ENCODE results near the gene ANKIB1.
A peak's percentile ranks its signal among the peaks of the same experiment; 100 is the strongest.

Gene ANKIB1

GRCh38 chr7:92275327-92275726 is 29.6 kb downstream of the ANKIB1 start:
- DNase-seq: no peak

- DNase-seq: no peak
Observed at GRCh38 chr7:92276460-92276864, 30.7 kb downstream of the ANKIB1 start.

- no peak for DNase-seq
Observed at GRCh38 chr7:92279396-92280031, 33.7 kb downstream of the ANKIB1 start.

GRCh38 chr7:92281031-92281430 is 35.3 kb downstream of the ANKIB1 start:
- no peak for DNase-seq

GRCh38 chr7:92282221-92282814 is 36.5 kb downstream of the ANKIB1 start:
- no peak for DNase-seq

GRCh38 chr7:92282930-92283329 is 37.2 kb downstream of the ANKIB1 start:
- DNase-seq: no peak

GRCh38 chr7:92289321-92289720 is 43.5 kb downstream of the ANKIB1 start:
- no peak for DNase-seq

GRCh38 chr7:92292981-92293380 is 47.2 kb downstream of the ANKIB1 start:
- no peak for DNase-seq

GRCh38 chr7:92293896-92294590 is 48.3 kb downstream of the ANKIB1 start:
- DNase-seq: peak; percentile 23

GRCh38 chr7:92295391-92295790 is 49.6 kb downstream of the ANKIB1 start:
- no peak for DNase-seq

- DNase-seq: no peak
Observed at GRCh38 chr7:92296235-92296634, 50.5 kb downstream of the ANKIB1 start.

- no peak for DNase-seq
Observed at GRCh38 chr7:92296880-92297445, 51.2 kb downstream of the ANKIB1 start.

- no peak for DNase-seq
Observed at GRCh38 chr7:92297736-92298135, 52.0 kb downstream of the ANKIB1 start.

GRCh38 chr7:92303761-92304160 is 58.0 kb downstream of the ANKIB1 start:
- DNase-seq: no peak

GRCh38 chr7:92304406-92304893 is 58.7 kb downstream of the ANKIB1 start:
- DNase-seq: no peak

- DNase-seq: no peak
Observed at GRCh38 chr7:92306153-92306552, 60.4 kb downstream of the ANKIB1 start.

- DNase-seq: no peak
Observed at GRCh38 chr7:92313055-92313454, 67.3 kb downstream of the ANKIB1 start.

GRCh38 chr7:92319243-92319642 is 73.5 kb downstream of the ANKIB1 start:
- no peak for DNase-seq

GRCh38 chr7:92325173-92325572 is 79.4 kb downstream of the ANKIB1 start:
- no peak for DNase-seq

- peak; percentile 30 for DNase-seq
Observed at GRCh38 chr7:92325858-92326257, 80.1 kb downstream of the ANKIB1 start.

GRCh38 chr7:92330835-92331438 is 85.2 kb downstream of the ANKIB1 start:
- DNase-seq: no peak

- no peak for DNase-seq
Observed at GRCh38 chr7:92331508-92331907, 85.7 kb downstream of the ANKIB1 start.

GRCh38 chr7:92332782-92333181 is 87.0 kb downstream of the ANKIB1 start:
- no peak for DNase-seq

All from suppressor macrophage treated with lipopolysaccharide for 4 hours (primary cell).